ENCODE data around the gene CA7.

CA7 gene

GRCh38 chr16:66810391-66810790 lies 33.8 kb upstream of the CA7 start:
- TF ChIP-seq CTCF (conservative IDR thresholded peaks at IDR 0.05; ENCODE audit: low read length): no peak
- no peak overlapping the region for H3K4me3 ChIP-seq (ENCODE audit: low read length)
- no peak for DNase-seq (ENCODE audit: low read depth)

GRCh38 chr16:66811043-66811442 lies 33.2 kb upstream of the CA7 start:
- H3K4me3 ChIP-seq (ENCODE audit: low read length): no peak overlapping the region
- no peak for TF ChIP-seq CTCF (conservative IDR thresholded peaks at IDR 0.05; ENCODE audit: low read length)
- DNase-seq (ENCODE audit: low read depth): no peak

GRCh38 chr16:66814734-66815133 lies 29.5 kb upstream of the CA7 start:
- no peak for DNase-seq (ENCODE audit: low read depth)
- H3K4me3 ChIP-seq (ENCODE audit: low read length): no peak overlapping the region
- TF ChIP-seq CTCF (conservative IDR thresholded peaks at IDR 0.05; ENCODE audit: low read length): no peak

- no peak for DNase-seq (ENCODE audit: low read depth)
- no peak overlapping the region for H3K4me3 ChIP-seq (ENCODE audit: low read length)
- no peak for TF ChIP-seq CTCF (conservative IDR thresholded peaks at IDR 0.05; ENCODE audit: low read length)
Observed at GRCh38 chr16:66824006-66824405, 20.2 kb upstream of the CA7 start.

DNA sequence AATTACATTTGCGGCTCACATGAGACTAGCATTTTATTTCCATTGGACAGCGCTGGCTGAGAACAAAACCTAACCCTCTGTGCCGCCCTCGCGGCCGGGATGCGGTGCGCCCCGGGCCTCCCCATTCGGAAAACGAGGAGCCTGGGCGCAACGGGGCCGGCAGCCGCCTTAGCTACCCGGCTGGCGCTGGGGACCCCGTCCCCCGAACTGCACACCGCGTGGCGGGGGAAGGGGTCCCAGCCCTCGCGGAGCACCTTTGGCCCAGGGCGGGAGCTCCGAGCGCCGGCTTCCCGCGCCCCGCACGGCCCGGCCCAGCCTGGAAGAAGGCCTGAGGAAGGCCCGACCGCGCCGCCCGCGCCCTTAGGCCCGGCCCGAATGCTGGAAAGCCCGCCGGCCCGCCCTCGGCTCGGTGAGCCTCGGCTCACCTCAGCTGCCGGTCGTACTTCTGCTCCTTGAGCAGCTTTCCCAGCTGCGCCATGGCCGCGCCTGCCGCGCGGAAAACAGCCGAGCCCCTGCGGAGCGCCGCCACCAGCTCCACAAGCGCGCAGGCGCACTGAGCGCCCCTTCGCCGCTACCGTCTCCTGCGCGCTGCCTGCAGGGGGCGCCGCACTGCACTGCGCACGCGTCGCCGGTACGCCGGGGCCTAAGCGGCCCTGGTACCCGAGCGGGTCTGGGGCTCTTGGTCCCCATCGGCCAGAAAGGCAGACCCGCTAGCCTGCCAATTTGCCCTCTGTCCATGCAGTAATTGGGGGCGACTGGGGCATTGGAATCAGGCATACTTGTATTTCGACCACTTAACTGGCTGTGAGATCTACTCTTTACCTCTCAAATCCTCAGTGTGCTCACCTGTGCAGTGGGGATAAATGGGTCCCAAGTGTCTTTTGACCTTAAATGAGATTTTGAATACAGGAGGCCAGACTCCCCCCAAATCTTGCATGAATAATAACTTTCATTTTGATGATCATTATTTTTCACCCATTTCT lies 13.5 kb upstream of the CA7 start, which contains the start of gene NAE1:
Gene NAE1, minus strand, starts transcription at position 555 of the 983 bp plus-strand sequence. Its CDS starts 77 bp downstream, at position 478.
- peak; percentile 68 for TF ChIP-seq CTCF (conservative IDR thresholded peaks at IDR 0.05; ENCODE audit: low read length)
- H3K4me3 ChIP-seq (ENCODE audit: low read length): peak within 1 kb of the TSS; percentile 68
- DNase-seq (ENCODE audit: low read depth): peak; percentile 77

- H3K4me3 ChIP-seq (ENCODE audit: low read length): no peak overlapping the region
- DNase-seq (ENCODE audit: low read depth): no peak
- TF ChIP-seq CTCF (conservative IDR thresholded peaks at IDR 0.05; ENCODE audit: low read length): no peak
Observed at GRCh38 chr16:66832190-66832589, 12.0 kb upstream of the CA7 start.
